Hematopoietic multipotent progenitor cell (in vitro differentiated cells): ENCODE results near the gene ERI3. TPM values are rescaled to one million over a fixed set of nuclear protein-coding genes. Genes with fewer than 3 reads are reported as not detected.

Experiments
- DNase-seq, 3 donors: peaks; one replicate each; pipeline ENCODE4 v3.0.0-alpha.2; 2011 to 2015; ENCODE audit warnings: low read depth in 2 of 3, low spot score in 2 of 3
- total RNA-seq: library from RNA; depleted of rRNA; stranded (reverse); fragments of >200 nt; gene quantifications from one replicate; pipeline ENCODE4 v1.2.3, GENCODE V29; 2012

The ERI3 gene
- total RNA-seq, 1 donor = 44.4 TPM

DNA sequence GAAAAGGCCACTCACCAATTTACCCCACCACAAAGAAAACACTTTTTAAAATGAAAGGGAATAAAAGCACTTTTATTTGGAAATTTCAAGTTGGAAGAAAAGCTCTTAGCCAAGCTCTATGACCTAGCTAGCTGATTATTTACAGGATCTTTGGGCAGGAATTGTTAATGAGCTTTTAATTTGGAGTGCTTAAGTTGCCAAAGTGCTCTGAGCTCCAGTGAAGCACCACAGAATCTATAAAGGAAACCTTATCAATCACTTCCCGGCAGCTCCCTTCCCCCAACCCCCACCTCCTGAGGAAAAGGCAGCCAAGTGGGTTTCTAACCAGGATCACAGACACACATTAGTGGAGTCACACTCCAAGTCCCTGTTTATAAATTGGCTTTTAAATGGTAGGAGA lies 1.5 kb downstream of the ERI3 start:
- DNase-seq = no peak

DNA sequence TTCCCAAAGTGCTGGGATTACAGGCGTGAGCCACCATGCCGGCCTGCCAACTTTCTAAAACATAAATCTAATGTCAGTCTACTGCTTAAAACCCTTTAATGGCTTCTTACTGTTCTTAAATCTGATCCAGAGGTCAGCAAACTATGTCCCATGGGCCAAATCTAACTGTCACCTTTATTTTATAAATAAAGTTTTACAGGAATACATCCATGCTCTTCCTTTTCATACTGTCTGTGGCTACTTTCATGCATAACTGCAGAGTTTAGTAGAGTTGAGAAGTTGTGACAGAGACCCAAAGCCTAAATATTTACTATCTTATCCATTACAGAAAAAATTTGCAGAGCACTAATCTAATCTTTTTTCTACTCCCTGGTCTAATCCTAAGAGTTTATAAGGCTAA lies 3.8 kb downstream of the ERI3 start:
- no peak for DNase-seq

- no peak for DNase-seq
Observed at GRCh38 chr1:44348061-44348485, 7.0 kb downstream of the ERI3 start.

DNA sequence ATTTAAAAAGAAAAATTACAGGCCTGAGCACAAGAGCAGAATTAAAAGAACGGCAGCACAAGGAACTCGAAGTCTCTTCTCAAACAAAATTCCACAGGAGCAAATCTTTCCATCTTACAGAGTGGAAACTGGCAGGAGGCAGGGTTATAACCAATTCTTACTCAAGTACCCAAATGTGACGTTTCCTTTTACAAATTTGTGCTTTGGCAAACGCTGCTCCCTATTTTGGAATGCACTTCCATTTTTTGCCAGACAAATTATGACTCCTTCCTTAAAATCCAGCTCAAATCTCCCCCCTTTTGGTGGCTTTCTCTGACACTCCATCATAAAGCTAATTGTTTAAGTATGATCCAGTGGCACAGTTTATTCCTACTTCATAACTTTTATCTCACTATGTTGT lies 7.8 kb downstream of the ERI3 start:
- no peak for DNase-seq

GRCh38 chr1:44346878-44347277 lies 8.2 kb downstream of the ERI3 start:
- DNase-seq = no peak

GRCh38 chr1:44346184-44346583 lies 8.9 kb downstream of the ERI3 start:
- DNase-seq = no peak

GRCh38 chr1:44345187-44345775 lies 9.8 kb downstream of the ERI3 start:
- DNase-seq = no peak

GRCh38 chr1:44339731-44340130 lies 15.3 kb downstream of the ERI3 start:
- DNase-seq = no peak

DNA sequence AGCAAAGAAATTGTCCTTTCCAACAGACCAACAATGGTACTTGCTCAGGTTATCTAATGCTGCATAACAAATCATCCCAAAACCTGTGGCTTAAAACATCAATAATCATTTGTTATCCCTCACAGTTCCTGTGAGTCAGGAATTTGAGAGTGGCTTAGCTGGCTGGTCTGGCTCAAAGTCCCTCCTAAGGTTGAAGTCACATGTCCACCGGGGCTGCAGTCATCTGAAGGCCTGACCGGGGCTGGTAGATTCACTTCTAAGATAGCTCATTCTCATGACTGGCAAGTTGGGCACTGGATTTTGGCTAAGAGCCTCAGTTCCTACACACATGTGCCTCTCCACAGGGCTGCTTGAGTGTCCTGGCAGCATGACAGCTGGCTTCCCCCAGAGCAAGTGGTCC lies 16.9 kb downstream of the ERI3 start:
- DNase-seq = no peak

DNA sequence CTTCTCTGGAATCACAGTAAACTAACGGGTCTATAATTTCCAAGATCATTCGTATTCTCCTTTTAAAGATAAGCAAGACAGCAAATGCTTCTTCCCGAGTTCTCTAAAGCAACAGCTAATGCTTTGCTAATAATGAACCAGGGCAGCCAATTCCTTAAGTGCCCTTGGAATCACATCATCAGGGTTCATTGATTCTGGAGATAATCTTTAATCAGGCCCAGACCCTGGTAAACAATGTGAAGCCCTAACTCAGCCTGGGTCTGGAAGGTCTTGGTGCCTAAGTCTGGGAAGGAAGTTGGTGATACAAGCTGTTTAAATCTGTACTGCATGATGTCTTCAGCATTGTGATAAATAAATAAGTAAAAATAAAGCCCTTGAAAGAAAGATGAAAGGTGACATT lies 18.4 kb downstream of the ERI3 start:
- no peak for DNase-seq

- no peak for DNase-seq
Observed at GRCh38 chr1:44334968-44335367, 20.1 kb downstream of the ERI3 start.

GRCh38 chr1:44333376-44333775 lies 21.7 kb downstream of the ERI3 start:
- no peak for DNase-seq

- no peak for DNase-seq
Observed at GRCh38 chr1:44332505-44332904, 22.6 kb downstream of the ERI3 start.

DNA sequence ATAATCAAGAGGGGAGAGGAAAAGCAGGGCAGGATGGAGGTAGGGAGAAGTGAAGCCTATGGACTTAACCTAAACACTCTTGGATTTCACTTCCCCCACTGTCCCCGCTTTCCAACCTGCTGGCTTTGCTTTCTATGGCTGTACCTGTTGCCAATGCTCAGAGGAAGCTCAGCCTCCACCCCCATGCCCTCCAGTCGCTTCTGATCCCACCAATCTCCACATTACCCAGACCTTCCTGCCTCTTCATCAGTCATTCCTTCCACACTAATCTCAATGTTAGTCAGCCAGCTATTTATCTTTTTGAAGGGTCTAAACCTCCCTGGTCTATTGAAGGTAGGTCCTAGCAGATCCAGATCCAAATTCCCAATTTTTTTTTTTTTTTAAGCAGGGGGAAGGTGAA lies 24.1 kb downstream of the ERI3 start:
- DNase-seq = no peak

- DNase-seq = no peak
Observed at GRCh38 chr1:44328671-44329416, 26.2 kb downstream of the ERI3 start.

GRCh38 chr1:44327679-44328491 lies 27.2 kb downstream of the ERI3 start:
- DNase-seq = no peak

DNA sequence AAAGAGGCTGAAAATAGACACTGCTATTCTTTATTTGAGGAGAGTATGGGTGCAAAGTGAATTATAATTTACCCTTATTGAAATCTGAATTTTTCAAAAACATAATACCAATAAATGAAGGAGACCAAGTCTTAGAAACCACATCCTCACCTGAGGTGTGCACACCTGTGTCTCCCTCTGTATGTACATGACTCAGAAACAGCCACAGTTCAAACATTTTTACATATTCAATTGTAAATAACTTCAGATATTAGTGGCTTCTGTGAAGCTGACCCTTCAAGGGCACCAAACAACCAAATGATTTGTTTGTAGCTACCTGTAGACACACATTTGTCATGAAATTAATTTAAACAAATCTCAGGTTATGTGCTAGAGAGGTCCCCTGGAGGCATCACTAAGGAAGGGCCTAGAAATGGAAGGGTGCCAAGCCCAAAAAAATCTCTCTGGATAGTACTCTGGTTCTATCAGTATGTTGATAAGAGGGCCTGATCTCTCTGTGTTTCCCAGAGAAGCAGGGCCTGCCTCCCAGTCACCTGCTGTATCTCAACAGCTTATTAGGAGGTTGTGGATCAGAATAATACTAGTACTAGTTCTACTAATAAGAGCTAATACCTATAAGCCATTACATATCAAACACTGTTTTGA lies 28.1 kb downstream of the ERI3 start:
- DNase-seq = no peak

DNA sequence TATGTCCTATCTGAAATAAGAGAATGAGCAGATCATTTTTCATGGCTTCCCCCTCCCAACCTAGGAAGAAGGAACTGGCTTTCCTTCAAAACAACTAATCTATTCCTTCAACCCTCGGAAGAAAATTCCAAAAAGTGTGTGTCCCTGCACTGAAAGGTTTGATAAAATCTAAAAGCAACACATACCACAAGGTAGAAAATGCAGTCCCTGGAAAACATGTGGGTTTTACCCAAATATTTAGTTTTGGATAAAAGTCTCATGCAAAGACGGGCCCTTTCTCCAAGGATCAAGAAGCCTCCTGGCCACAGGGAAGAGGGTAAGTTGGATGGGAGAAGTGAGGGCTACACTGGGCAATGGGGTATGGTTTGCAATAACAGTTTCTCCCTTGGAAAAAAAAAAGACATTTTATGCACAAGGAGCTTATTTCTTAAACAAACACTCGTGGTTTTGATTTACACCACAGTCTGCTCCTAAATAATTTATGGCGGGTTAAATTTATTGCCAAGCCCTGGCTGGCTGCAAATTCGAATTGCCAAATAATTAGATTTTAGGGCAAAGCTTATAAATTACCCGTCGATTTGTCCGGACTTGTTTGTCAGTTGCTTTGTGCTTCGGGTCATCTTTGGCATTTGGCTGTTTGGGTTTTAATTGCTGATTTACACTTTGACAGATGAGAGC lies 28.9 kb downstream of the ERI3 start:
- no peak for DNase-seq

GRCh38 chr1:44323947-44324346 lies 31.1 kb downstream of the ERI3 start:
- DNase-seq = no peak

- DNase-seq = no peak
Observed at GRCh38 chr1:44322367-44322766, 32.7 kb downstream of the ERI3 start.

DNA sequence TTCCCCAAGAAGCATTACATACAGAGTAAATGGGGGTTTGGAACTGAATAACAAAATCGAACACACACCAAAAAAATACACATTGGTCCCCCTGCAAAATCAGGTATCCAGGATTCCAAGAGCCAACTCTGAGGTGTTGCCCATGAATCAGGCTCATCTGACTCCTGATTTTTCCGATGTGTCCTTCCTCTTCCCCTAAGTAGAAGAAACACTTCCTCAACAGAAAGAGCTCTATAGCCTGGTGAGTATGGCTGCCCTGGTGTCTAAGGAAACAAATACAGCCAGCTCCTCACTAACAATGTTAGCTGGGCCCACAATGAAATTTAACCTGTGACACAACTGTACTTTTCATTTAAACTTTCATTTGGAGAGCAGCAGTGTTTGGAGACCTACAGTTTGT lies 33.6 kb downstream of the ERI3 start:
- DNase-seq = no peak
